Calu3 (cell line): ENCODE data around the gene SGCD. TPM values are rescaled to one million over a fixed set of nuclear protein-coding genes. Genes with fewer than 3 reads are reported as not detected.

Experiments
- BruUV-seq: library from RNA; stranded (reverse); fragments of 400-500 nt; replicated peaks from 2 replicates; lab custom pipeline; 2021; lab: Mats Ljungman, UMichigan
- CTCF ChIA-PET: fragments of 300-600 bp; sonication (Branson Sonifier 250); formaldehyde crosslinking; loops from one replicate; lab custom pipeline; 2022; ENCODE audit warnings: antibody characterized with exemption; lab: Charles Lee
- DNase-seq: peaks from one replicate; pipeline ENCODE4 v3.0.0; 2022
- H3K27ac Mint-ChIP-seq: one replicate; pipeline ENCODE4 v1.8.0; 2022; ENCODE audit warnings: mixed read lengths; ENCODE audit not compliant: unreplicated experiment
- H3K27me3 Mint-ChIP-seq: one replicate; pipeline ENCODE4 v1.8.0; 2022; ENCODE audit warnings: mixed read lengths; ENCODE audit not compliant: unreplicated experiment
- H3K36me3 Mint-ChIP-seq: one replicate; pipeline ENCODE4 v1.8.0; 2022; ENCODE audit warnings: mild to moderate bottlenecking, moderate library complexity, mixed read lengths; ENCODE audit not compliant: insufficient read depth, unreplicated experiment
- H3K4me1 Mint-ChIP-seq: one replicate; pipeline ENCODE4 v1.8.0; 2022; ENCODE audit warnings: mild to moderate bottlenecking, low read depth, mixed read lengths; ENCODE audit not compliant: unreplicated experiment
- H3K4me3 Mint-ChIP-seq: one replicate; pipeline ENCODE4 v1.8.0; 2022; ENCODE audit warnings: mild to moderate bottlenecking, low read depth, moderate library complexity, mixed read lengths; ENCODE audit not compliant: unreplicated experiment
- H3K9me3 Mint-ChIP-seq: one replicate; pipeline ENCODE4 v1.8.0; 2022; ENCODE audit warnings: low read depth, mixed read lengths; ENCODE audit not compliant: unreplicated experiment
- intact Hi-C: fragments of 100-400 bp; cut with micrococcal nuclease; formaldehyde crosslinking; loops from one replicate; pipeline ENCODE4 v1.10.0; 2022; ENCODE audit not compliant: unreplicated experiment
- total RNA-seq: library from RNA; stranded (reverse); gene quantifications from 2 replicates; pipeline ENCODE4 v1.2.3, GENCODE V29; 2022
- TF ChIP-seq, protein P1 (sequence below): fragments of 200-600 bp; IDR thresholded peaks from one replicate; pipeline ENCODE4 v1.8.0; 2022; ENCODE audit warnings: antibody characterized with exemption; ENCODE audit not compliant: unreplicated experiment

SGCD gene
- total RNA-seq, 1 experiment from 2014 or later = not detected

GRCh38 chr5:156526081-156526925, 199.3 kb downstream of the SGCD start:
- Mint-ChIP-seq H3K4me1 (no peaks in the 10 kb centered on the region), H3K27ac (no peak overlapping the region), H3K36me3 (no peaks in the 10 kb centered on the region), H3K27me3 (no peaks in the 10 kb centered on the region), H3K9me3 (peaks cover 3% of the 10 kb centered on the region), H3K4me3 (no peak overlapping the region)
- no peak for DNase-seq
- CTCF ChIA-PET = interaction anchor here (0.9 kb wide), 1 partner anchor 22 kb away, joined by 3 read pairs; no protein-coding TSS in a partner anchor
- no TSS peak for BruUV-seq
- intact Hi-C loops = no loop called here
- TF ChIP-seq, protein P1, sequence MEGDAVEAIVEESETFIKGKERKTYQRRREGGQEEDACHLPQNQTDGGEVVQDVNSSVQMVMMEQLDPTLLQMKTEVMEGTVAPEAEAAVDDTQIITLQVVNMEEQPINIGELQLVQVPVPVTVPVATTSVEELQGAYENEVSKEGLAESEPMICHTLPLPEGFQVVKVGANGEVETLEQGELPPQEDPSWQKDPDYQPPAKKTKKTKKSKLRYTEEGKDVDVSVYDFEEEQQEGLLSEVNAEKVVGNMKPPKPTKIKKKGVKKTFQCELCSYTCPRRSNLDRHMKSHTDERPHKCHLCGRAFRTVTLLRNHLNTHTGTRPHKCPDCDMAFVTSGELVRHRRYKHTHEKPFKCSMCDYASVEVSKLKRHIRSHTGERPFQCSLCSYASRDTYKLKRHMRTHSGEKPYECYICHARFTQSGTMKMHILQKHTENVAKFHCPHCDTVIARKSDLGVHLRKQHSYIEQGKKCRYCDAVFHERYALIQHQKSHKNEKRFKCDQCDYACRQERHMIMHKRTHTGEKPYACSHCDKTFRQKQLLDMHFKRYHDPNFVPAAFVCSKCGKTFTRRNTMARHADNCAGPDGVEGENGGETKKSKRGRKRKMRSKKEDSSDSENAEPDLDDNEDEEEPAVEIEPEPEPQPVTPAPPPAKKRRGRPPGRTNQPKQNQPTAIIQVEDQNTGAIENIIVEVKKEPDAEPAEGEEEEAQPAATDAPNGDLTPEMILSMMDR = no peak

- H3K36me3 Mint-ChIP-seq = no peaks in the 10 kb centered on the region
- H3K27me3 Mint-ChIP-seq = no peaks in the 10 kb centered on the region
- no peak overlapping the region for H3K4me3 Mint-ChIP-seq
- CTCF ChIA-PET = interaction anchor here (0.8 kb wide), 1 partner anchor 362 kb away, joined by 3 read pairs; no protein-coding TSS in a partner anchor
- no peaks in the 10 kb centered on the region for H3K4me1 Mint-ChIP-seq
- intact Hi-C loops = no loop called here
- H3K9me3 Mint-ChIP-seq = peaks cover 3% of the 10 kb centered on the region
- DNase-seq = no peak
- BruUV-seq = no TSS peak
- no peak overlapping the region for H3K27ac Mint-ChIP-seq
- TF ChIP-seq, protein P1 = no peak
Observed at GRCh38 chr5:156527611-156528010, 200.6 kb downstream of the SGCD start.

DNA sequence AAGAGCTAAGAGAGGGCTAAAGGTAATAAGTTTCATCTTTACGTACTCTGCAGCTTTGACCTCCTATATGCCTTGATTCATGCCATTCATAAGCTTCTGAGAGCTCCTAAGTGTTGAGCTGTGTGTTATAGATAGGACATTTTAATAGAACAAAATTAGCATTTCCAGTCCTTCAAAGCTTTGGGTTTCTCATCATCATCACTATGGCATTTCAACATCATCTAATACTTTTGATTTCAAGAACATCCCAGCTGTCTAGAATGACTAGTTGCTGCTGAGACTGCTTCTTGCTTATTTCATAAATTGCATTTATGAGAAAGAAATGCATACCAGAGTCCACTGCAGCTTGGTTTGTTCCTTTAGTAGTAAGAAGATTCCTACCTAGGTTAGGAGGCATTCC, 201.7 kb downstream of the SGCD start:
- Mint-ChIP-seq H3K4me3 (no peak overlapping the region), H3K27ac (no peak overlapping the region), H3K36me3 (no peaks in the 10 kb centered on the region), H3K4me1 (no peaks in the 10 kb centered on the region), H3K27me3 (no peaks in the 10 kb centered on the region), H3K9me3 (peaks cover 3% of the 10 kb centered on the region)
- no peak for DNase-seq
- CTCF ChIA-PET = interaction anchor here (0.6 kb wide), 1 partner anchor 216 kb away, joined by 6 read pairs; no protein-coding TSS in a partner anchor
- BruUV-seq = no TSS peak
- TF ChIP-seq, protein P1 = no peak
- intact Hi-C loops = no loop called here

GRCh38 chr5:156529892-156530291, 202.9 kb downstream of the SGCD start:
- CTCF ChIA-PET = no interaction called here
- BruUV-seq = no TSS peak
- Mint-ChIP-seq H3K4me1 (no peaks in the 10 kb centered on the region), H3K36me3 (no peaks in the 10 kb centered on the region), H3K27me3 (no peaks in the 10 kb centered on the region), H3K9me3 (peaks cover 3% of the 10 kb centered on the region), H3K4me3 (no peak overlapping the region), H3K27ac (no peak overlapping the region)
- TF ChIP-seq, protein P1 = no peak
- no peak for DNase-seq
- intact Hi-C loops = no loop called here
